Activated CD4-positive, alpha-beta memory T cell treated with anti-CD3 and anti-CD28 coated beads, Interleukin-2, amount 10 ng/mL, durations not matched to agents 7 days and 5 days (primary cell): ENCODE data around the gene MORN1. TPM values are rescaled to one million over a fixed set of nuclear protein-coding genes. Genes with fewer than 3 reads are reported as not detected.
A peak's percentile ranks its signal among the peaks of the same experiment; 100 is the strongest.

ENCODE experiments used
- CTCF ChIA-PET: fragments of 350-600 bp; sonication (Branson Sonifier 250); formaldehyde crosslinking; loops from one replicate; lab custom pipeline; 2021; ENCODE audit warnings: antibody characterized with exemption, inconsistent platforms; lab: Charles Lee
- POLR2A ChIA-PET: fragments of 350-600 bp; sonication (Branson Sonifier 250); formaldehyde crosslinking; loops from one replicate; lab custom pipeline; 2021; ENCODE audit warnings: antibody characterized with exemption; lab: Charles Lee
- DNase-seq: peaks from one replicate; pipeline ENCODE4 v3.0.0-alpha.2; 2020
- H3K27ac Mint-ChIP-seq: one replicate; pipeline ENCODE4 v1.8.0; 2021; ENCODE audit warnings: mild to moderate bottlenecking, mixed read lengths
- H3K27me3 Mint-ChIP-seq: one replicate; pipeline ENCODE4 v1.8.0; 2021; ENCODE audit warnings: mixed read lengths
- H3K36me3 Mint-ChIP-seq: one replicate; pipeline ENCODE4 v1.8.0; 2021; ENCODE audit warnings: low read depth, mixed read lengths
- H3K4me1 Mint-ChIP-seq: one replicate; pipeline ENCODE4 v1.8.0; 2021; ENCODE audit warnings: mixed read lengths
- H3K4me3 Mint-ChIP-seq: one replicate; pipeline ENCODE4 v1.8.0; 2021; ENCODE audit warnings: mild to moderate bottlenecking, mixed read lengths
- H3K9me3 Mint-ChIP-seq: one replicate; pipeline ENCODE4 v1.8.0; 2021; ENCODE audit warnings: mixed read lengths
- total RNA-seq, 2 experiments: library from RNA; stranded (reverse); gene quantifications; one replicate each; pipeline ENCODE4 v1.2.3, GENCODE V29; 2021

Gene MORN1
- total RNA-seq, 2 experiments from 2014 or later: 6.2 to 6.3 TPM

GRCh38 chr1:2322581-2323211 is 68.7 kb downstream of the MORN1 start:
- Mint-ChIP-seq H3K27ac (no peak overlapping the region), H3K4me3 (no peak overlapping the region), H3K9me3 (no peaks in the 10 kb centered on the region), H3K36me3 (no peaks in the 10 kb centered on the region), H3K4me1 (no peaks in the 10 kb centered on the region), H3K27me3 (peaks cover 3% of the 10 kb centered on the region)
- CTCF ChIA-PET: no interaction called here
- POLR2A ChIA-PET: interaction anchor here (1.3 kb wide), 1 partner anchor 11 kb away, joined by 3 read pairs; no protein-coding TSS in a partner anchor
- DNase-seq: no peak

- Mint-ChIP-seq H3K9me3 (no peaks in the 10 kb centered on the region), H3K4me3 (no peak overlapping the region), H3K4me1 (no peaks in the 10 kb centered on the region), H3K27ac (no peak overlapping the region), H3K27me3 (peaks cover under 1% of the 10 kb centered on the region), H3K36me3 (no peaks in the 10 kb centered on the region)
- POLR2A ChIA-PET: interaction anchor here (1.3 kb wide), 1 partner anchor 10 kb away, joined by 3 read pairs; no protein-coding TSS in a partner anchor
- CTCF ChIA-PET: no interaction called here
- no peak for DNase-seq
These were observed 69.2 kb downstream of the MORN1 start for GRCh38 chr1:2322065-2322571.

DNA sequence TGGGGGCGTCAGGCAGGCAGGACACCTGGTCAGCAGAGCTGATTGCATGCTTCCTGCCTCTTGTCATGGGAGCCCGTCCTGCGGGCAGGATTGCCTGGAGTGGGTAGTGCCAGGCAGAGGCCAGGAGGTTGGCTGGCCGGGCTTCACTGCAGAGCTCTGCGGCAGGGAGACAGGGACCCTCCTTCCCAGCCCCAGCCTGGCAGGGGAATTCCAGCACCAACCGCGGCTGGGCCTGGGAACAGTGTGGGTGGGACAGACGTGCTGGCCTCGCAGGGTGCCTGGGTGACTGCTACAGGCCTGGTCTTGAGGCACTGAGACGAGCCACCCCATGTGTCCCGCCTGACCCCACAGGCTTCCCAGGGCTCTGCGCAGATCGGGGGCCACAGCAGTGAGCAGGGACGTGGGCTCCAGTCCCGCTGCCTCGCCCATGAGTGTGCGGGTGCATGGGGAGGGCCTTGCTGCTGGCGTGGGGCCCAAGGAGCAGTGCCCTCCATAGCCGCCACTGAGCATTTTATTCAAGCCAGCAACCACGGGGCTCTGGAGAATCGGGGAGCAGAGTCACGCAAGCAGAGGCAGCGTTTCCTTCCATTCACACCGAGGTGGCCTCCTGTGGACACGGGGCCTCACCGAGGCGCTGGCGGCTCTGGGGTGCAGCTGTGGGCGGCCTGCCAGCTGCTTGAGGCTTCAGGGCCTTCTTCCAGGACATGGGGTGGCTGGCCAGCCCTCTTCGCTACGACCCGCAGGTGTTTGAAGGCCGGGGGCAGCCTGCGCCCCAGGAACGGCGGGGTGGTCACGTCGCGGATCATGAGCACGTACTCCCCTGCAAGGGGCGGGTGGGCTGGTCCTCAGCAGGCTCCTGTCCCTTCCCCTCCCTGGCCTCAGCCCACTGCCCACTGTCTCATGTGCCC is 70.3 kb downstream of the MORN1 start:
- no peak for DNase-seq
- H3K27me3 Mint-ChIP-seq: no peaks in the 10 kb centered on the region
- ChIA-PET POLR2A (no interaction called here), CTCF (no interaction called here)
- H3K4me3 Mint-ChIP-seq: no peak overlapping the region
- H3K36me3 Mint-ChIP-seq: no peaks in the 10 kb centered on the region
- H3K9me3 Mint-ChIP-seq: no peaks in the 10 kb centered on the region
- H3K27ac Mint-ChIP-seq: no peak overlapping the region
- no peaks in the 10 kb centered on the region for H3K4me1 Mint-ChIP-seq

DNA sequence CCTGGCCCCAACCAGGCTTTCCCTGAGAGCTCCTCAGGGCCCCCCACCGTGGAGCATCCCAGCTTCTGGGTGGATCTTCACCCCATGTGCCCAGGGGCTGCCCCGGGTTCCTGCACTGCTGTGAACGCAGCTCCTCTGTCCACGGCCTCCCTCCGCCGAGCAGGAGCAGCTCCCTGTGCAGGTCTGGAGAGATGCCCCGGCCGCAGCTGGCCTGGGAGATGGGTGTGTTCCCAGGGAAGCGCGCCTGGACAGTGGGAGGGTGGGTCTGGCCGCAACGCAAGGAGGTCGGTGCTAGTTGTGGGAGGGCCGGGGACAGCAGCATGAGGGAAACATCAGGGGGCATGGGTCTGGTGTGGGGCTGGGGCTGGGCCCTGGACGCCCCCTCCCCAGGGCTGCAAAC is 71.3 kb downstream of the MORN1 start:
- no peaks in the 10 kb centered on the region for H3K4me1 Mint-ChIP-seq

DNA sequence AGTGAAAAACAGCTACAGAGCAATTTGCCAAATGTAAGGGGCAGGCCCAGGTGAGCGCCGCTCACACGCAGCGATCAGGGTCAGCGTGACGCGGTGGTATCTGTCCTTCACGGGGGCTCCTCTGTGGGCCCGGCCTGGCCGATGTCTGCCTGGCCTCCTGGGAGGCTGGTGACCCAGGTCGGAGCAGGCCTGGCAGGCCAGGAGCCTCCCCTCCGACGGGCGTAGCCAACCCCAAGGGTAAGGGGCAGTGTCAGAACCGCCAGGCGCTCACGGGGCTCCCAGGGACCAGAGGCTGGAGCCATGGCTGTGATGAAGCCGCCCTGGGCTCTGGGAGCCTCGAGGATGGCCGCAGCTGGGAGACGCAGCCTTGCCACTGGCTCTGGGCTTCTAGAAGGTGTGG is 72.1 kb downstream of the MORN1 start:
- Mint-ChIP-seq H3K27me3 (no peaks in the 10 kb centered on the region), H3K9me3 (no peaks in the 10 kb centered on the region), H3K4me3 (no peak overlapping the region), H3K36me3 (no peaks in the 10 kb centered on the region), H3K27ac (no peak overlapping the region), H3K4me1 (no peaks in the 10 kb centered on the region)
- CTCF ChIA-PET: interaction anchor here (1.2 kb wide), 1 partner anchor 63 kb away, joined by 3 read pairs; no protein-coding TSS in a partner anchor
- DNase-seq: no peak
- POLR2A ChIA-PET: no interaction called here

More for the DNA sequence above, 71.3 kb downstream of the MORN1 start:
- no peaks in the 10 kb centered on the region for H3K36me3 Mint-ChIP-seq
- no peak overlapping the region for H3K27ac Mint-ChIP-seq
- ChIA-PET POLR2A (no interaction called here), CTCF (no interaction called here)
- no peak overlapping the region for H3K4me3 Mint-ChIP-seq
- H3K9me3 Mint-ChIP-seq: no peaks in the 10 kb centered on the region
- DNase-seq: no peak
- no peaks in the 10 kb centered on the region for H3K27me3 Mint-ChIP-seq

- H3K4me3 Mint-ChIP-seq: no peak overlapping the region
- CTCF ChIA-PET: interaction anchor here (1.2 kb wide), 1 partner anchor 63 kb away, joined by 3 read pairs; no protein-coding TSS in a partner anchor
- no peak for DNase-seq
- peaks cover 3% of the 10 kb centered on the region for H3K4me1 Mint-ChIP-seq
- H3K9me3 Mint-ChIP-seq: no peaks in the 10 kb centered on the region
- no peaks in the 10 kb centered on the region for H3K27me3 Mint-ChIP-seq
- POLR2A ChIA-PET: interaction anchor here (1.2 kb wide), 1 partner anchor 124 kb away, joined by 4 read pairs; the partner anchor contains the start of gene FAAP20
- H3K36me3 Mint-ChIP-seq: no peaks in the 10 kb centered on the region
- H3K27ac Mint-ChIP-seq: no peak overlapping the region
These were observed 72.8 kb downstream of the MORN1 start for GRCh38 chr1:2318314-2319278.

- no peak for DNase-seq
- no peaks in the 10 kb centered on the region for H3K27me3 Mint-ChIP-seq
- POLR2A ChIA-PET: interaction anchor here (1.0 to 1.5 kb wide), 3 partner anchors 26 to 123 kb away, joined by 3 to 5 read pairs (median 4); partner anchors contain the start of gene FAAP20
- H3K4me3 Mint-ChIP-seq: no peak overlapping the region
- no peaks in the 10 kb centered on the region for H3K9me3 Mint-ChIP-seq
- peaks cover 9% of the 10 kb centered on the region for H3K4me1 Mint-ChIP-seq
- CTCF ChIA-PET: interaction anchor here (2.8 kb wide), 1 partner anchor 64 kb away, joined by 8 read pairs; no protein-coding TSS in a partner anchor
- no peak overlapping the region for H3K27ac Mint-ChIP-seq
- no peaks in the 10 kb centered on the region for H3K36me3 Mint-ChIP-seq
These were observed 73.9 kb downstream of the MORN1 start for GRCh38 chr1:2317230-2318065.

- no peaks in the 10 kb centered on the region for H3K36me3 Mint-ChIP-seq
- POLR2A ChIA-PET: interaction anchor here (1.0 to 2.1 kb wide), 4 partner anchors 26 to 122 kb away, joined by 3 to 10 read pairs (median 4); partner anchors contain the start of gene FAAP20
- H3K4me3 Mint-ChIP-seq: no peak overlapping the region
- CTCF ChIA-PET: interaction anchor here (0.8 to 2.8 kb wide), 7 partner anchors 15 to 121 kb away, joined by 3 to 19 read pairs (median 3); partner anchors contain the start of gene FAAP20
- H3K9me3 Mint-ChIP-seq: no peaks in the 10 kb centered on the region
- no peak overlapping the region for H3K27ac Mint-ChIP-seq
- DNase-seq: no peak
- H3K4me1 Mint-ChIP-seq: peaks cover 15% of the 10 kb centered on the region
- H3K27me3 Mint-ChIP-seq: no peaks in the 10 kb centered on the region
These were observed 74.8 kb downstream of the MORN1 start for GRCh38 chr1:2316451-2316961.

DNA sequence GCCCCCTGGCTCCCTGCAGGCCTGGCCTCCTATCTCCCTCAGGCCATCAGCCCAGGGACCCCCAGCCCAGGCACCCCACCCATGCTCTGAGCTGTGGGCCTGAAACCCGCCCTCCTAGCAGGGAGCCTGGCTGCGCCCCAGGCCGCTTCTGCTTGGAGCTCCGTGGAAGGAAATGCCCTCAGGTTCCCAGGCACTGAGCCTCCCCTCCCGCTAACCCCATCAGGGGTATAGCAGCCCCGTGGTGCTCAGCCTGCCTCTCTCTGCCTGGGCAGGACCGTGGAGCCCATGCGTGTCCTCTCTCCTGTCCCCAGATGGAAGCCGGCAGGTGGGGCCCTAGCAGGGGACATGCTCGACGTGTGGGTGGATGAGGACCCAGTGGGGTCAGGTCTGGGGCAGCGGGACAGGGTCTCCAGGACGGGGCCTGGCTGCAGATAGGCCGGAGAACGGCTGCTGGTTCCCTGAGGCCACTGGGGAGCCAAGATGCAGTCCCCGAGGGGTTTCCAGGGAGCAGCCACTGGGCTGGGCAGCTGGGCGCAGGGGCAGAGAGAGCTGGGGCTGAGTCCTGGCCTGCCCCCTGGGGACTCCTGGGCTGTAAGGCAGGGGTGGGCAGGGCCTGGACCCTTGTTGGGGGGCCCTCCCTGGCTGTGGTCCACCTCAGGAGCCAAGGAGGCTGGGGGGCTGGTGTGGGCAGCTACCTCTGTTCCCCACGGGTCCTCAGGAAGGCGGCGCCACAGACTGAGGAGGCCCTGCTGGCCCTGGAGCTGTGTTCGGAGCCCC is 75.5 kb downstream of the MORN1 start:
- H3K27ac Mint-ChIP-seq: no peak overlapping the region
- POLR2A ChIA-PET: interaction anchor here (0.6 to 6.5 kb wide), 8 partner anchors 15 to 121 kb away, joined by 3 to 49 read pairs (median 4); partner anchors contain the start of gene FAAP20
- no peaks in the 10 kb centered on the region for H3K27me3 Mint-ChIP-seq
- H3K4me3 Mint-ChIP-seq: peak overlapping the region; percentile 27
- H3K36me3 Mint-ChIP-seq: peaks cover 2% of the 10 kb centered on the region
- CTCF ChIA-PET: interaction anchor here (0.8 to 2.8 kb wide), 11 partner anchors 11 to 121 kb away, joined by 3 to 19 read pairs (median 5); partner anchors contain the start of gene FAAP20
- no peaks in the 10 kb centered on the region for H3K9me3 Mint-ChIP-seq
- peaks cover 15% of the 10 kb centered on the region for H3K4me1 Mint-ChIP-seq
- no peak for DNase-seq

- peak; percentile 61 for DNase-seq
- Mint-ChIP-seq H3K4me1 (peaks cover 15% of the 10 kb centered on the region), H3K4me3 (peak overlapping the region; percentile 27), H3K36me3 (peaks cover 5% of the 10 kb centered on the region), H3K27ac (no peak overlapping the region), H3K27me3 (no peaks in the 10 kb centered on the region), H3K9me3 (no peaks in the 10 kb centered on the region)
- POLR2A ChIA-PET: interaction anchor here (0.9 to 6.5 kb wide), 6 partner anchors 14 to 116 kb away, joined by 3 to 49 read pairs (median 6); no protein-coding TSS in a partner anchor
- CTCF ChIA-PET: interaction anchor here (0.9 to 2.8 kb wide), 9 partner anchors 10 to 120 kb away, joined by 3 to 19 read pairs (median 6); partner anchors contain the start of gene FAAP20
These were observed 76.3 kb downstream of the MORN1 start for GRCh38 chr1:2314803-2315673.
